Measurements from ENCODE around the gene VPS33B. TPM values are rescaled to one million over a fixed set of nuclear protein-coding genes. Genes with fewer than 3 reads are reported as not detected.

Gene VPS33B
- total RNA-seq, 1 donor from 2014 or later: 9.7 TPM

DNA sequence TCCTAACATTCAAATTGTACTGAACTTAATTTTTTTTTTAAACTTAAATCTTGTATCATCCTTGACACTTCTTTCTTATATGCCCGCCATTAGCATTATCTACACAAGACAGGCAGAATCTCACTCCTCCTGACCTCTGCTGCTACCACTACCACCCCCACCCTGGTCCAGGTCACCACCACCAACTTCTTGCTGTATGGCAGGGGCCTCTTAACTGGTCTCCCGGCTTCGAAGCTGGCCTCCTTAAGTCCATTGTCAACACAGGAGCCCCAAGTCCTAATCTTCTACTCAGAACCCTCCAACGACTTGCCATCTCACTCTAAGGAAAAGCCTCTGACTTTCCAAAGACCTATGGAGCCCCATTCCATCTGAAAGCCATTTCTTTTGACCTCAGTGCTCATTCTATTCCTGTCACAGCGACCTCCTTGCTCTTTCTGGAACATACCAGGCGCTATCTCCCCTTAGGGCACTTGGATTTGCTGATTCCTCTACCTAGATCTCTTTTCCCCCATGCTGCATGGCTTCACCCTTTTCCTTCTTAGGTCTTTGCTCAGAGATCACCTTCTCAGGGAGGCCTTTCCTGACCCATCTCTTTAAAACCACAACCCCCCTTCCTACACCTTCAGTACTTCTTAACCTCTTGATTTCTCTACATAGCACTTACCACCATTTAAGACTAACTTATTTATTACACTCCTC, 30.7 kb downstream of the VPS33B start:
- peaks cover 4% of the 10 kb centered on the region for H4K20me1 ChIP-seq (ENCODE audit: insufficient read depth, low read length)
- H2AFZ ChIP-seq (ENCODE audit: low read depth, low read length): no peak overlapping the region
- Mint-ChIP-seq H3K27ac (ENCODE audit: unreplicated experiment) (no peak overlapping the region), H3K9me3 (ENCODE audit: unreplicated experiment) (no peaks in the 10 kb centered on the region), H3K27me3 (ENCODE audit: low read depth, unreplicated experiment) (no peaks in the 10 kb centered on the region), H3K36me3 (ENCODE audit: low read depth, unreplicated experiment) (no peaks in the 10 kb centered on the region), H3K4me1 (ENCODE audit: low read depth, unreplicated experiment) (peaks cover 10% of the 10 kb centered on the region), H3K4me3 (ENCODE audit: unreplicated experiment) (no peak overlapping the region)
- DNase-seq (ENCODE audit: low read depth) (no peak), FAIRE-seq (no peak)
- TF ChIP-seq, protein P1, sequence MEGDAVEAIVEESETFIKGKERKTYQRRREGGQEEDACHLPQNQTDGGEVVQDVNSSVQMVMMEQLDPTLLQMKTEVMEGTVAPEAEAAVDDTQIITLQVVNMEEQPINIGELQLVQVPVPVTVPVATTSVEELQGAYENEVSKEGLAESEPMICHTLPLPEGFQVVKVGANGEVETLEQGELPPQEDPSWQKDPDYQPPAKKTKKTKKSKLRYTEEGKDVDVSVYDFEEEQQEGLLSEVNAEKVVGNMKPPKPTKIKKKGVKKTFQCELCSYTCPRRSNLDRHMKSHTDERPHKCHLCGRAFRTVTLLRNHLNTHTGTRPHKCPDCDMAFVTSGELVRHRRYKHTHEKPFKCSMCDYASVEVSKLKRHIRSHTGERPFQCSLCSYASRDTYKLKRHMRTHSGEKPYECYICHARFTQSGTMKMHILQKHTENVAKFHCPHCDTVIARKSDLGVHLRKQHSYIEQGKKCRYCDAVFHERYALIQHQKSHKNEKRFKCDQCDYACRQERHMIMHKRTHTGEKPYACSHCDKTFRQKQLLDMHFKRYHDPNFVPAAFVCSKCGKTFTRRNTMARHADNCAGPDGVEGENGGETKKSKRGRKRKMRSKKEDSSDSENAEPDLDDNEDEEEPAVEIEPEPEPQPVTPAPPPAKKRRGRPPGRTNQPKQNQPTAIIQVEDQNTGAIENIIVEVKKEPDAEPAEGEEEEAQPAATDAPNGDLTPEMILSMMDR (IDR thresholded peaks at IDR 0.05; ENCODE audit: insufficient read depth, low read depth, low read length): no peak
- no peak for TF ChIP-seq EZH2 (IDR thresholded peaks at IDR 0.05; ENCODE audit: insufficient read depth, low read length)
- H3K4me1 ChIP-seq (ENCODE audit: insufficient read depth, low read length): no peaks in the 10 kb centered on the region
- no peak overlapping the region for H3K4me3 ChIP-seq (ENCODE audit: insufficient read depth, low read depth, low read length)
- peaks cover 90% of the 10 kb centered on the region for H3K79me2 ChIP-seq (ENCODE audit: insufficient read depth, low read length)
- H3K9me3 ChIP-seq (ENCODE audit: insufficient read depth, low read depth, low read length): no peaks in the 10 kb centered on the region
- H3K9ac ChIP-seq (ENCODE audit: low read length): no peak overlapping the region
- H3K27ac ChIP-seq (ENCODE audit: low read depth, low read length): no peak overlapping the region
- peak overlapping the region; percentile 49 for H3K4me2 ChIP-seq (ENCODE audit: low read length)
- H3K36me3 ChIP-seq (ENCODE audit: insufficient read depth, low read length): no peaks in the 10 kb centered on the region
- no peaks in the 10 kb centered on the region for H3K27me3 ChIP-seq (ENCODE audit: insufficient read depth, low read length)

DNA sequence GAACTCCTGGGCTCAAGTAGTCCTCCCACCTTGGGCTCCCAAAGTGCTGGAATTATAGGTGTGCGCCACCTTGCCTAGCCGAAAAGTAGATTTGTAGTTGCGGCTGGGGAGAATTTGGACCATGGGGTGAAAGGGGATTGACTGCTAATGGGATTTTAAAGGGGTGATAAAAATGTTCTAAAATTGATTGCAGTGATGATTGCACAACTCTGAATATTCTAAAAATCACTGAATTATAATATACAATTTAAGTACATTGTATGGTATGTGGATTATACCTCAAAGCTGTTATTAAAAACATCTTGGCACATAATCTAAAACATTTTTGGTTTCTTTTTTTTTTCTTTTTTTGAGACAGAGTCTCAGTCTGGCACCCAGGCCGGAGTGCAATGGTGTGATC, 31.9 kb downstream of the VPS33B start:
- Mint-ChIP-seq H3K4me1 (ENCODE audit: low read depth, unreplicated experiment) (peaks cover 10% of the 10 kb centered on the region), H3K27ac (ENCODE audit: unreplicated experiment) (no peak overlapping the region), H3K4me3 (ENCODE audit: unreplicated experiment) (no peak overlapping the region), H3K27me3 (ENCODE audit: low read depth, unreplicated experiment) (no peaks in the 10 kb centered on the region), H3K36me3 (ENCODE audit: low read depth, unreplicated experiment) (no peaks in the 10 kb centered on the region), H3K9me3 (ENCODE audit: unreplicated experiment) (no peaks in the 10 kb centered on the region)
- Histone ChIP-seq H3K27me3 (ENCODE audit: insufficient read depth, low read length) (no peaks in the 10 kb centered on the region), H3K4me3 (ENCODE audit: insufficient read depth, low read depth, low read length) (no peak overlapping the region), H4K20me1 (ENCODE audit: insufficient read depth, low read length) (peaks cover 4% of the 10 kb centered on the region), H2AFZ (ENCODE audit: low read depth, low read length) (no peak overlapping the region), H3K79me2 (ENCODE audit: insufficient read depth, low read length) (peaks cover 94% of the 10 kb centered on the region), H3K9ac (ENCODE audit: low read length) (no peak overlapping the region), H3K4me1 (ENCODE audit: insufficient read depth, low read length) (no peaks in the 10 kb centered on the region), H3K9me3 (ENCODE audit: insufficient read depth, low read depth, low read length) (no peaks in the 10 kb centered on the region), H3K4me2 (ENCODE audit: low read length) (no peak overlapping the region), H3K36me3 (ENCODE audit: insufficient read depth, low read length) (no peaks in the 10 kb centered on the region), H3K27ac (ENCODE audit: low read depth, low read length) (no peak overlapping the region)
- FAIRE-seq: no peak
- no peak for TF ChIP-seq EZH2 (IDR thresholded peaks at IDR 0.05; ENCODE audit: insufficient read depth, low read length)
- TF ChIP-seq, protein P1 (IDR thresholded peaks at IDR 0.05; ENCODE audit: insufficient read depth, low read depth, low read length): no peak
- DNase-seq (ENCODE audit: low read depth): no peak

DNA sequence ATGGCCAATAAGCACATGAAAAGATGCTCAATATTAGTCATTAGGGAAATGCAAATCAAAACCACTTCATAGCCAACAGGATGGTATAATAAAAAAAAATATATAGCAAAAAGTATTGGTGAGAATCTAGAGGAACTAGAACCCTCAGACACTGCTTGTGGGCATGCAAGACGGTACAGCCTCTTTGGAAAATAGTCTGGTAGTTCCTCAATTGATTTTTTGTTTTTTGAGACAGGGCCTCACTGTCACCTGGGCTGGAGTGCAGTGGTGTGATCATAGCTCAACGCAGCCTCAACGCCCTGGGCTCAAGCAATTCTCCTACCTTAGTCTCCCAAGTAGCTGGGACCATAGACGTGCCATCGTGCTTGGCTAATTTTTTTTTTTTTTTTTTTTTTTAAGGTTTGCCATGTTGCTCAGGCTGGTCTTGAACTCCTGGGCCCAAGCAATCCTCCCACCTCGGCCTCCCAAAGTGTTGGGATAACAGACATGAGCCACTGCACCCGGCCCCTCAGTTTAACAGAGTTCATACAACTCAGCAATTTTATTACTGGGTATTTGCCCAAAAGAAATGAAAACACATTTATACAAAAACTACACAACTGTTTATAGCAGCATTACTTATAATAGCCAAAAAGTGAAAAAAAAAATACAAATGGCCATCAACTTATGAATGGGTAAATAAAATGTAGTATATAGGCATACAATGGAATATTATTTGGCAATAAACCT, 33.2 kb downstream of the VPS33B start:
- no peak overlapping the region for H3K27ac Mint-ChIP-seq (ENCODE audit: unreplicated experiment)
- Histone ChIP-seq H3K27me3 (ENCODE audit: insufficient read depth, low read length) (no peaks in the 10 kb centered on the region), H3K36me3 (ENCODE audit: insufficient read depth, low read length) (no peaks in the 10 kb centered on the region), H3K4me2 (ENCODE audit: low read length) (no peak overlapping the region), H3K27ac (ENCODE audit: low read depth, low read length) (no peak overlapping the region), H3K9ac (ENCODE audit: low read length) (no peak overlapping the region), H3K4me3 (ENCODE audit: insufficient read depth, low read depth, low read length) (no peak overlapping the region), H3K4me1 (ENCODE audit: insufficient read depth, low read length) (no peaks in the 10 kb centered on the region), H3K9me3 (ENCODE audit: insufficient read depth, low read depth, low read length) (no peaks in the 10 kb centered on the region), H2AFZ (ENCODE audit: low read depth, low read length) (no peak overlapping the region), H3K79me2 (ENCODE audit: insufficient read depth, low read length) (peaks cover 99% of the 10 kb centered on the region), H4K20me1 (ENCODE audit: insufficient read depth, low read length) (peaks cover 4% of the 10 kb centered on the region)
- no peaks in the 10 kb centered on the region for H3K9me3 Mint-ChIP-seq (ENCODE audit: unreplicated experiment)
- DNase-seq (ENCODE audit: low read depth) (no peak), FAIRE-seq (no peak)
- TF ChIP-seq, protein P1 (IDR thresholded peaks at IDR 0.05; ENCODE audit: insufficient read depth, low read depth, low read length): no peak
- TF ChIP-seq EZH2 (IDR thresholded peaks at IDR 0.05; ENCODE audit: insufficient read depth, low read length): no peak
- H3K36me3 Mint-ChIP-seq (ENCODE audit: low read depth, unreplicated experiment): no peaks in the 10 kb centered on the region
- no peaks in the 10 kb centered on the region for H3K27me3 Mint-ChIP-seq (ENCODE audit: low read depth, unreplicated experiment)
- peaks cover 10% of the 10 kb centered on the region for H3K4me1 Mint-ChIP-seq (ENCODE audit: low read depth, unreplicated experiment)
- no peak overlapping the region for H3K4me3 Mint-ChIP-seq (ENCODE audit: unreplicated experiment)
